Measurements from ENCODE around the gene ALDH3B1.

DNA sequence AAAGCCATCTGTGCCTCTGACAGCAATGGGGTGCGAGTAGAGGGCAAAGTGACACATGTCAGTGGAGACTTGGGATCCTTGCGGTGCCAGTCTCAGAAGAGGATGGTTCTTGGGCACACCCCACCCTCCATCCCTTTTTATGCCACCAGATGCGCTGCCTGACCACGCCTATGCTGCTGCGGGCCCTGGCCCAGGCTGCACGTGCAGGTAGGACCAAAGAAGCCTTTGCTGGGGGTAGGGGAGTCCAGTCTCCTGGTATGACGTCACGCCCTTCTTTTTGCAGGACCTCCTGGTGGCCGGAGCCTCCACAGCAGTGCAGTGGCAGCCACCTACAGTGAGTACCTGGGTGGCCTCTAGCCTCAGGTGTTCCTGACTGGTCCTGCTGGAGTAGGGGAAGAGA, 21.9 kb downstream of the ALDH3B1 start:
- TF ChIP-seq FOS (IDR thresholded peaks at IDR 0.05; ENCODE audit: low read depth, low read length): no peak
- TF ChIP-seq POLR2A (IDR thresholded peaks at IDR 0.05; ENCODE audit: low read depth, low read length): no peak
- no peak for TF ChIP-seq RAD21 (IDR thresholded peaks at IDR 0.05; ENCODE audit: low read length)
- TF ChIP-seq, protein P1, sequence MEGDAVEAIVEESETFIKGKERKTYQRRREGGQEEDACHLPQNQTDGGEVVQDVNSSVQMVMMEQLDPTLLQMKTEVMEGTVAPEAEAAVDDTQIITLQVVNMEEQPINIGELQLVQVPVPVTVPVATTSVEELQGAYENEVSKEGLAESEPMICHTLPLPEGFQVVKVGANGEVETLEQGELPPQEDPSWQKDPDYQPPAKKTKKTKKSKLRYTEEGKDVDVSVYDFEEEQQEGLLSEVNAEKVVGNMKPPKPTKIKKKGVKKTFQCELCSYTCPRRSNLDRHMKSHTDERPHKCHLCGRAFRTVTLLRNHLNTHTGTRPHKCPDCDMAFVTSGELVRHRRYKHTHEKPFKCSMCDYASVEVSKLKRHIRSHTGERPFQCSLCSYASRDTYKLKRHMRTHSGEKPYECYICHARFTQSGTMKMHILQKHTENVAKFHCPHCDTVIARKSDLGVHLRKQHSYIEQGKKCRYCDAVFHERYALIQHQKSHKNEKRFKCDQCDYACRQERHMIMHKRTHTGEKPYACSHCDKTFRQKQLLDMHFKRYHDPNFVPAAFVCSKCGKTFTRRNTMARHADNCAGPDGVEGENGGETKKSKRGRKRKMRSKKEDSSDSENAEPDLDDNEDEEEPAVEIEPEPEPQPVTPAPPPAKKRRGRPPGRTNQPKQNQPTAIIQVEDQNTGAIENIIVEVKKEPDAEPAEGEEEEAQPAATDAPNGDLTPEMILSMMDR (conservative IDR thresholded peaks at IDR 0.05; ENCODE audit: low read depth, low read length): no peak
- no peak for TF ChIP-seq MAZ (IDR thresholded peaks at IDR 0.05; ENCODE audit: borderline replicate concordance, low read depth, low read length)
- TF ChIP-seq, protein P2, sequence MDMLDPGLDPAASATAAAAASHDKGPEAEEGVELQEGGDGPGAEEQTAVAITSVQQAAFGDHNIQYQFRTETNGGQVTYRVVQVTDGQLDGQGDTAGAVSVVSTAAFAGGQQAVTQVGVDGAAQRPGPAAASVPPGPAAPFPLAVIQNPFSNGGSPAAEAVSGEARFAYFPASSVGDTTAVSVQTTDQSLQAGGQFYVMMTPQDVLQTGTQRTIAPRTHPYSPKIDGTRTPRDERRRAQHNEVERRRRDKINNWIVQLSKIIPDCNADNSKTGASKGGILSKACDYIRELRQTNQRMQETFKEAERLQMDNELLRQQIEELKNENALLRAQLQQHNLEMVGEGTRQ (IDR thresholded peaks at IDR 0.05; ENCODE audit: low read depth, low read length): no peak
- TF ChIP-seq RFX5 (IDR thresholded peaks at IDR 0.05; ENCODE audit: low read depth, low read length): no peak
- no peak for TF ChIP-seq NFE2L2 (IDR thresholded peaks at IDR 0.05; ENCODE audit: low read depth, low read length)
- no peak for TF ChIP-seq SMC3 (IDR thresholded peaks at IDR 0.05; ENCODE audit: low read depth, low read length)
- TF ChIP-seq CHD1 (IDR thresholded peaks at IDR 0.05; ENCODE audit: low read depth, low read length): no peak
- TF ChIP-seq CEBPB (IDR thresholded peaks at IDR 0.05; ENCODE audit: low read depth, low read length): no peak
- TF ChIP-seq, protein P3, sequence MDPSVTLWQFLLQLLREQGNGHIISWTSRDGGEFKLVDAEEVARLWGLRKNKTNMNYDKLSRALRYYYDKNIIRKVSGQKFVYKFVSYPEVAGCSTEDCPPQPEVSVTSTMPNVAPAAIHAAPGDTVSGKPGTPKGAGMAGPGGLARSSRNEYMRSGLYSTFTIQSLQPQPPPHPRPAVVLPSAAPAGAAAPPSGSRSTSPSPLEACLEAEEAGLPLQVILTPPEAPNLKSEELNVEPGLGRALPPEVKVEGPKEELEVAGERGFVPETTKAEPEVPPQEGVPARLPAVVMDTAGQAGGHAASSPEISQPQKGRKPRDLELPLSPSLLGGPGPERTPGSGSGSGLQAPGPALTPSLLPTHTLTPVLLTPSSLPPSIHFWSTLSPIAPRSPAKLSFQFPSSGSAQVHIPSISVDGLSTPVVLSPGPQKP (IDR thresholded peaks at IDR 0.05; ENCODE audit: borderline replicate concordance, low read depth, low read length): no peak

Measured in IMR-90 (cell line).